ENCODE measurements around the gene SHISA2.
"Not testable (repeated sequence)": the region's sequence is repeated elsewhere in the genome, so short reads cannot be mapped to it uniquely, and the experiment has no call there.

SHISA2 gene

GRCh38 chr13:26067601-26068000 lies 15.8 kb upstream of the SHISA2 start:
- Histone ChIP-seq H3K27ac (ENCODE audit: low read length) (no peak overlapping the region), H3K4me1 (ENCODE audit: low read length) (no peaks in the 10 kb centered on the region), H3K79me2 (ENCODE audit: low read length) (no peaks in the 10 kb centered on the region), H3K9me3 (replicated peaks; ENCODE audit: insufficient read depth, low read length) (no peaks in the 10 kb centered on the region), H3K36me3 (replicated peaks; ENCODE audit: insufficient read depth, low read length) (no peaks in the 10 kb centered on the region), H3K9me2 (replicated peaks; ENCODE audit: insufficient read depth, low read length) (no peaks in the 10 kb centered on the region), H4K20me1 (ENCODE audit: insufficient read depth, low read length) (no peaks in the 10 kb centered on the region), H3K4me3 (ENCODE audit: low read length) (no peak overlapping the region), H3F3A (ENCODE audit: insufficient read depth, low read length) (no peaks in the 10 kb centered on the region), H3K27me3 (replicated peaks; ENCODE audit: insufficient read depth, low read length) (no peaks in the 10 kb centered on the region), H2AFZ (ENCODE audit: low read length) (no peak overlapping the region), H3K9ac (ENCODE audit: low read length) (no peak overlapping the region), H3K4me2 (ENCODE audit: low read depth, low read length) (no peak overlapping the region)
- no peak for DNase-seq
- TF ChIP-seq CTCF (IDR thresholded peaks at IDR 0.05; ENCODE audit: low read length) (no peak), EZH2 (optimal IDR thresholded peaks at IDR 0.05; ENCODE audit: low read depth, low read length) (no peak), EZH2phosphoT487 (IDR thresholded peaks at IDR 0.05; ENCODE audit: low read length) (no peak)

GRCh38 chr13:26066492-26066891 lies 14.7 kb upstream of the SHISA2 start:
- not testable (repeated sequence) for H4K20me1 ChIP-seq (ENCODE audit: insufficient read depth, low read length); H3K4me3 ChIP-seq (ENCODE audit: low read length); H2AFZ ChIP-seq (ENCODE audit: low read length); H3F3A ChIP-seq (ENCODE audit: insufficient read depth, low read length); H3K9ac ChIP-seq (ENCODE audit: low read length); H3K27ac ChIP-seq (ENCODE audit: low read length); H3K4me1 ChIP-seq (ENCODE audit: low read length); H3K9me2 ChIP-seq (replicated peaks; ENCODE audit: insufficient read depth, low read length); H3K79me2 ChIP-seq (ENCODE audit: low read length); DNase-seq; H3K36me3 ChIP-seq (replicated peaks; ENCODE audit: insufficient read depth, low read length); H3K4me2 ChIP-seq (ENCODE audit: low read depth, low read length); H3K27me3 ChIP-seq (replicated peaks; ENCODE audit: insufficient read depth, low read length); H3K9me3 ChIP-seq (replicated peaks; ENCODE audit: insufficient read depth, low read length)

GRCh38 chr13:26062853-26063444 lies 11.1 kb upstream of the SHISA2 start:
- no peaks in the 10 kb centered on the region for H4K20me1 ChIP-seq (ENCODE audit: insufficient read depth, low read length)
- no peak overlapping the region for H3K4me2 ChIP-seq (ENCODE audit: low read depth, low read length)
- no peaks in the 10 kb centered on the region for H3K79me2 ChIP-seq (ENCODE audit: low read length)
- no peak overlapping the region for H3K9ac ChIP-seq (ENCODE audit: low read length)
- TF ChIP-seq EZH2phosphoT487 (IDR thresholded peaks at IDR 0.05; ENCODE audit: low read length) = no peak
- TF ChIP-seq CTCF (IDR thresholded peaks at IDR 0.05; ENCODE audit: low read length) = peak; percentile 55
- no peak overlapping the region for H3K4me3 ChIP-seq (ENCODE audit: low read length)
- no peaks in the 10 kb centered on the region for H3F3A ChIP-seq (ENCODE audit: insufficient read depth, low read length)
- no peaks in the 10 kb centered on the region for H3K9me2 ChIP-seq (replicated peaks; ENCODE audit: insufficient read depth, low read length)
- H3K27me3 ChIP-seq (replicated peaks; ENCODE audit: insufficient read depth, low read length) = no peaks in the 10 kb centered on the region
- H3K4me1 ChIP-seq (ENCODE audit: low read length) = no peaks in the 10 kb centered on the region
- DNase-seq = peak; percentile 44
- no peak overlapping the region for H2AFZ ChIP-seq (ENCODE audit: low read length)
- no peaks in the 10 kb centered on the region for H3K9me3 ChIP-seq (replicated peaks; ENCODE audit: insufficient read depth, low read length)
- no peak overlapping the region for H3K27ac ChIP-seq (ENCODE audit: low read length)
- H3K36me3 ChIP-seq (replicated peaks; ENCODE audit: insufficient read depth, low read length) = no peaks in the 10 kb centered on the region

- Histone ChIP-seq H3K27me3 (replicated peaks; ENCODE audit: insufficient read depth, low read length) (no peaks in the 10 kb centered on the region), H2AFZ (ENCODE audit: low read length) (no peak overlapping the region), H3K4me1 (ENCODE audit: low read length) (no peaks in the 10 kb centered on the region), H3K36me3 (replicated peaks; ENCODE audit: insufficient read depth, low read length) (no peaks in the 10 kb centered on the region), H4K20me1 (ENCODE audit: insufficient read depth, low read length) (no peaks in the 10 kb centered on the region), H3K79me2 (ENCODE audit: low read length) (no peaks in the 10 kb centered on the region), H3K9ac (ENCODE audit: low read length) (no peak overlapping the region), H3K4me2 (ENCODE audit: low read depth, low read length) (no peak overlapping the region), H3F3A (ENCODE audit: insufficient read depth, low read length) (no peaks in the 10 kb centered on the region), H3K9me3 (replicated peaks; ENCODE audit: insufficient read depth, low read length) (no peaks in the 10 kb centered on the region), H3K4me3 (ENCODE audit: low read length) (no peak overlapping the region), H3K9me2 (replicated peaks; ENCODE audit: insufficient read depth, low read length) (no peaks in the 10 kb centered on the region), H3K27ac (ENCODE audit: low read length) (no peak overlapping the region)
- TF ChIP-seq EZH2 (optimal IDR thresholded peaks at IDR 0.05; ENCODE audit: low read depth, low read length) (no peak), EZH2phosphoT487 (IDR thresholded peaks at IDR 0.05; ENCODE audit: low read length) (no peak), CTCF (IDR thresholded peaks at IDR 0.05; ENCODE audit: low read length) (no peak)
- DNase-seq = no peak
Measured at GRCh38 chr13:26061947-26062346, 10.1 kb upstream of the SHISA2 start.
